K562 (cell line): Measurements from ENCODE around the gene NDRG4. TPM values are rescaled to one million over a fixed set of nuclear protein-coding genes. Genes with fewer than 3 reads are reported as not detected.

ENCODE experiments used
- ATAC-seq: fragments of 200-7000 bp; cut with Tn5 transposase; 3 replicates; pipeline ENCODE4 v1.9.1; 2020; ENCODE audit warnings: moderate library complexity
- BruUV-seq: library from RNA; stranded (reverse); fragments of 400-500 nt; replicated peaks from 2 replicates; lab custom pipeline; 2021; lab: Mats Ljungman, UMichigan
- CTCF ChIA-PET: fragments of 300-600 bp; formaldehyde crosslinking; extraction: SDS; loops from one replicate; lab custom pipeline; 2021; ENCODE audit warnings: low intra/inter-chr PET ratio; lab: Yijun Ruan, JAX
- POLR2A ChIA-PET: fragments of 300-600, 350-650 bp; sonication (Branson Sonifier 250); formaldehyde crosslinking; extraction: SDS; loops from one replicate; lab custom pipeline; 2021; ENCODE audit warnings: antibody characterized with exemption, inconsistent platforms; lab: Yijun Ruan, JAX
- DNase-seq, 4 experiments: peaks; one replicate each; pipeline versions ENCODE4 v3.0.0 to v3.0.0-alpha.2; 2011 to 2018; ENCODE audit warnings: low spot score in 3 of 4, mixed read lengths in 3 of 4; ENCODE audit errors: extremely low read depth in 1 of 4
- FAIRE-seq: peaks from 2 replicates; lab custom pipeline; 2011; peaks lifted over from hg19 to GRCh38; lab: Jason Lieb, UNC
- H2AFZ ChIP-seq: 2 replicates; pipeline ENCODE4 v1.6.0; 2011; ENCODE audit warnings: low read depth, low read length, control low read depth, inconsistent platforms
- H3K27ac ChIP-seq: fragments of 200-600 bp; 3 replicates; pipeline ENCODE4 v1.8.0; 2011; ENCODE audit warnings: low read depth, mild to moderate bottlenecking, control low read depth, inconsistent platforms, low read length, moderate library complexity, mixed read lengths; ENCODE audit errors: extremely low read depth
- H3K27me3 ChIP-seq, 2 experiments: fragments of 300-600 bp in 1 of 2; 2 replicates in 1 of 2; 3 replicates in 1 of 2; pipeline versions ENCODE4 v1.6.0 to v1.8.0; 2011; ENCODE audit warnings: inconsistent platforms in 2 of 2, low read length in 2 of 2, mild to moderate bottlenecking in 1 of 2, mixed read lengths in 1 of 2, moderate library complexity in 1 of 2; ENCODE audit not compliant: control insufficient read depth in 2 of 2, insufficient read depth in 2 of 2
- H3K36me3 ChIP-seq: fragments of 300-600 bp; 3 replicates; pipeline ENCODE4 v1.8.0; 2011; ENCODE audit warnings: mild to moderate bottlenecking, low read length, inconsistent platforms; ENCODE audit not compliant: control insufficient read depth, insufficient read depth
- H3K4me1 ChIP-seq, 2 experiments: fragments of 200-600 bp in 1 of 2; replicated peaks in 1 of 2; 2 replicates in 1 of 2; 3 replicates in 1 of 2; pipeline versions ENCODE4 v1.5.1 to v1.8.0; 2011; ENCODE audit warnings: inconsistent platforms in 2 of 2, low read length in 2 of 2, mild to moderate bottlenecking in 1 of 2, mixed read lengths in 1 of 2, moderate library complexity in 1 of 2; ENCODE audit not compliant: control insufficient read depth in 2 of 2, insufficient read depth in 2 of 2
- H3K4me2 ChIP-seq: 2 replicates; pipeline ENCODE4 v1.6.1; 2011; ENCODE audit warnings: low read length, control low read depth, inconsistent platforms, mixed read lengths; ENCODE audit not compliant: insufficient read depth
- H3K4me3 ChIP-seq: fragments of 200-600 bp; sonication (generic), shearing (Covaris generic); 2 replicates; pipeline ENCODE4 v1.5.1; 2016; ENCODE audit warnings: control low read depth, inconsistent platforms
- H3K79me2 ChIP-seq: fragments of 200-600 bp; 3 replicates; pipeline ENCODE4 v1.8.0; 2011; ENCODE audit warnings: low read length, inconsistent platforms; ENCODE audit not compliant: control insufficient read depth, insufficient read depth
- H3K9ac ChIP-seq, 2 experiments: 2 replicates each; pipeline versions ENCODE4 v1.6.0 to v1.6.1; 2011; ENCODE audit warnings: low read depth in 2 of 2, low read length in 2 of 2, control low read depth in 1 of 2, inconsistent platforms in 1 of 2, mild to moderate bottlenecking in 1 of 2, mixed read lengths in 1 of 2; ENCODE audit not compliant: insufficient read depth in 1 of 2
- H3K9me1 ChIP-seq: one replicate; pipeline ENCODE4 v1.6.0; 2011; ENCODE audit warnings: inconsistent platforms, mild to moderate bottlenecking, low read length, moderate library complexity; ENCODE audit not compliant: control insufficient read depth, insufficient read depth
- H3K9me3 ChIP-seq: replicated peaks from 2 replicates; pipeline ENCODE4 v1.5.1; 2011; ENCODE audit warnings: low read depth, low read length, inconsistent platforms; ENCODE audit not compliant: control insufficient read depth, insufficient read depth
- H4K20me1 ChIP-seq: replicated peaks from 2 replicates; pipeline ENCODE4 v1.6.1; 2011; ENCODE audit warnings: low read length, inconsistent platforms, mixed read lengths; ENCODE audit not compliant: control insufficient read depth, insufficient read depth
- ETV5 ChIP-seq: sonication (generic); formaldehyde crosslinking; IDR thresholded peaks from 2 replicates; pipeline ENCODE4 v1.4.0; 2020; ENCODE audit warnings: low read depth, mild to moderate bottlenecking, missing genetic modification reagents
- KAT7 ChIP-seq: sonication (generic); formaldehyde crosslinking; IDR thresholded peaks from 2 replicates; pipeline ENCODE4 v1.8.0; 2022; ENCODE audit warnings: missing genetic modification reagents, mild to moderate bottlenecking, borderline replicate concordance
- KDM1A ChIP-seq, 2 experiments: fragments of 450-650 bp; IDR thresholded peaks; 2 replicates each; pipeline ENCODE4 v1.6.1; 2016; ENCODE audit warnings: mild to moderate bottlenecking in 2 of 2
- MAFG ChIP-seq: fragments of 450-650 bp; conservative IDR thresholded peaks from 2 replicates; pipeline ENCODE4 v1.6.1; 2016; ENCODE audit warnings: missing genetic modification characterization, missing compliant biosample characterization
- SIRT6 ChIP-seq: IDR thresholded peaks from one replicate; pipeline ENCODE4 v1.6.1; 2012; ENCODE audit warnings: low read depth, mild to moderate bottlenecking, control low read depth, inconsistent platforms, low read length, moderate library complexity
- ZNF263 ChIP-seq: sonication (generic); formaldehyde crosslinking; IDR thresholded peaks from 2 replicates; pipeline ENCODE4 v1.8.0; 2022; ENCODE audit warnings: mild to moderate bottlenecking, missing genetic modification reagents, borderline replicate concordance
- ZNF583 ChIP-seq: fragments of 250-450 bp; sonication (Bioruptor Pico); IDR thresholded peaks from 2 replicates; pipeline ENCODE4 v1.4.0; 2020
- WGBS: fragments of 100-300 bp; shearing (Covaris generic); methylation state at CpG from one replicate; pipeline ENCODE4 v1.1.6; 2016; ENCODE audit warnings: low coverage, mixed read lengths; ENCODE audit not compliant: insufficient coverage; ENCODE audit errors: missing lambda C conversion rate; 5-methylcytosine and 5-hydroxymethylcytosine counted together
- in situ Hi-C: fragments of 300-500 bp; cut with MboI; formaldehyde crosslinking; loops from 4 replicates; pipeline ENCODE4 v1.15.0; 2018; ENCODE audit warnings: inconsistent platforms, mixed read lengths
- intact Hi-C: fragments of 100-400 bp; cut with micrococcal nuclease; formaldehyde crosslinking; loops from 2 replicates; pipeline ENCODE4 v1.14.2; 2022
- polyA plus RNA-seq, 8 experiments: library from polyadenylated mRNA; depleted of rRNA in 4 of 8; stranded (reverse) in 5 of 8; unstranded in 3 of 8; fragments of >200 nt; fragmentation: Nextera tagmentation in 2 of 8; fragmentation: Illumina TruSeq in 1 of 8; extraction: Ambion mirVana in 2 of 8; extraction: Trizol in 1 of 8; gene quantifications; 2 replicates each; pipeline versions ENCODE4 v1.2.1 to v1.2.3, GENCODE V29; 2011 to 2014; ENCODE audit warnings: inconsistent platforms in 1 of 8, missing spikeins in 1 of 8
- total RNA-seq, 7 experiments: library from RNA; depleted of rRNA in 6 of 7; stranded (reverse); fragments of >200 nt in 6 of 7; fragmentation: Illumina TruSeq in 2 of 7; extraction: Trizol in 2 of 7; gene quantifications; 2 replicates each; pipeline versions ENCODE4 v1.2.1 to v1.2.3, GENCODE V29; 2011 to 2021; ENCODE audit warnings: low replicate concordance in 1 of 7
- TF ChIP-seq, protein P1 (sequence below): fragments of 250-450 bp; sonication (Bioruptor Pico); IDR thresholded peaks from 2 replicates; pipeline ENCODE4 v1.9.0; 2021; ENCODE audit warnings: mild to moderate bottlenecking, inconsistent platforms
- TF ChIP-seq, protein P2 (sequence below): fragments of 200-800 bp; sonication (Bioruptor generic); IDR thresholded peaks from 2 replicates; pipeline ENCODE4 v1.6.1; 2017; ENCODE audit warnings: missing genetic modification characterization, missing compliant biosample characterization
- TF ChIP-seq, protein P3 (sequence below): fragments of 200-800 bp; sonication (Bioruptor generic); IDR thresholded peaks from 2 replicates; pipeline ENCODE4 v1.6.1; 2016; ENCODE audit warnings: missing genetic modification characterization, missing compliant biosample characterization
- TF ChIP-seq, protein P4 (sequence below): fragments of 450-650 bp; formaldehyde crosslinking; IDR thresholded peaks from 2 replicates; pipeline ENCODE4 v1.4.0; 2020; ENCODE audit warnings: mild to moderate bottlenecking, moderate library complexity

The NDRG4 gene
- total and polyA plus RNA-seq, 9 of the 15 experiments (the other 6 are each of a cell fraction or from before 2014, with no cell fraction given), result 0.06 to 0.95 (median 0.28) TPM

DNA sequence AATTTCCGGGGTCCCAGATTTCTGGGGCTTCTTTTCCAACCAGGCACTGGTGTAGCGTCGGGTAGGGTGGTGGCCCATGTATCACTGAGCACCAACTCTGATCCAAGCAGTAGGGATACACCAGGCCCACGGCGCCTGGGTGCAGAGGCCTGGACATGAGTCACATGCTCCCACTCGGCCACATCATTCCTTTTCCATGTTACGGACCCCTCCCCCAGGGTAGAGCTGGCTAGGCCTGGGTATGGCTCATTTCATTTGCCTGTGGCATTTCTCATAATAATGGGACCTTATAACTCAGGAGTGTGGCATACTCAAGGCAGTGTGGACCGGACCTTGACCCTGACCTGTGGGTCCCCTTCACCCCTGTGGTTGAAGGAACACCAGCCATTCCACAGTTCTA, 18.0 kb upstream of the NDRG4 start:
- ChIA-PET POLR2A (no interaction called here), CTCF (no interaction called here)
- in situ Hi-C loops, result no loop called here
- no peaks in the 10 kb centered on the region for H3K9me3 ChIP-seq
- no peak overlapping the region for H2AFZ ChIP-seq
- 10% methylated on average over 8 of the region's 8 CpGs for WGBS
- H3K79me2 ChIP-seq, result no peaks in the 10 kb centered on the region
- no peak overlapping the region for H3K4me2 ChIP-seq
- intact Hi-C loops, result loop anchor here (10.0 kb wide), 2 partner anchors 357 to 577 kb away; partner anchors contain the start of gene CFAP20
- H3K36me3 ChIP-seq, result no peaks in the 10 kb centered on the region
- H3K4me3 ChIP-seq, result no peak overlapping the region
- no peaks in the 10 kb centered on the region for H3K9me1 ChIP-seq
- H3K27ac ChIP-seq, result no peak overlapping the region
- H3K9ac ChIP-seq, result no peak overlapping the region
- BruUV-seq, result no TSS peak
- H4K20me1 ChIP-seq, result no peaks in the 10 kb centered on the region
- DNase-seq, result no peak
- no peaks in the 10 kb centered on the region for H3K4me1 ChIP-seq
- H3K27me3 ChIP-seq, result peaks cover 4 to 50% of the 10 kb centered on the region in 2 experiments; a peak in 4 of 5 replicates
- no peak for FAIRE-seq
- no peak; the same call in 1 of the 3 replicates for ATAC-seq
- TF ChIP-seq MAFG (tag) (no peak), ZNF583 (CRISPR knock-in tag) (no peak), ETV5 (CRISPR knock-in tag) (no peak), KAT7 (CRISPR knock-in tag) (no peak), KDM1A (IDR thresholded peaks at IDR 0.05) (no peak), SIRT6 (no peak), ZNF263 (no peak)
- TF ChIP-seq, protein P1, sequence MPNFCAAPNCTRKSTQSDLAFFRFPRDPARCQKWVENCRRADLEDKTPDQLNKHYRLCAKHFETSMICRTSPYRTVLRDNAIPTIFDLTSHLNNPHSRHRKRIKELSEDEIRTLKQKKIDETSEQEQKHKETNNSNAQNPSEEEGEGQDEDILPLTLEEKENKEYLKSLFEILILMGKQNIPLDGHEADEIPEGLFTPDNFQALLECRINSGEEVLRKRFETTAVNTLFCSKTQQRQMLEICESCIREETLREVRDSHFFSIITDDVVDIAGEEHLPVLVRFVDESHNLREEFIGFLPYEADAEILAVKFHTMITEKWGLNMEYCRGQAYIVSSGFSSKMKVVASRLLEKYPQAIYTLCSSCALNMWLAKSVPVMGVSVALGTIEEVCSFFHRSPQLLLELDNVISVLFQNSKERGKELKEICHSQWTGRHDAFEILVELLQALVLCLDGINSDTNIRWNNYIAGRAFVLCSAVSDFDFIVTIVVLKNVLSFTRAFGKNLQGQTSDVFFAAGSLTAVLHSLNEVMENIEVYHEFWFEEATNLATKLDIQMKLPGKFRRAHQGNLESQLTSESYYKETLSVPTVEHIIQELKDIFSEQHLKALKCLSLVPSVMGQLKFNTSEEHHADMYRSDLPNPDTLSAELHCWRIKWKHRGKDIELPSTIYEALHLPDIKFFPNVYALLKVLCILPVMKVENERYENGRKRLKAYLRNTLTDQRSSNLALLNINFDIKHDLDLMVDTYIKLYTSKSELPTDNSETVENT, result no peak
- TF ChIP-seq, protein P2, sequence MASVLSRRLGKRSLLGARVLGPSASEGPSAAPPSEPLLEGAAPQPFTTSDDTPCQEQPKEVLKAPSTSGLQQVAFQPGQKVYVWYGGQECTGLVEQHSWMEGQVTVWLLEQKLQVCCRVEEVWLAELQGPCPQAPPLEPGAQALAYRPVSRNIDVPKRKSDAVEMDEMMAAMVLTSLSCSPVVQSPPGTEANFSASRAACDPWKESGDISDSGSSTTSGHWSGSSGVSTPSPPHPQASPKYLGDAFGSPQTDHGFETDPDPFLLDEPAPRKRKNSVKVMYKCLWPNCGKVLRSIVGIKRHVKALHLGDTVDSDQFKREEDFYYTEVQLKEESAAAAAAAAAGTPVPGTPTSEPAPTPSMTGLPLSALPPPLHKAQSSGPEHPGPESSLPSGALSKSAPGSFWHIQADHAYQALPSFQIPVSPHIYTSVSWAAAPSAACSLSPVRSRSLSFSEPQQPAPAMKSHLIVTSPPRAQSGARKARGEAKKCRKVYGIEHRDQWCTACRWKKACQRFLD (CRISPR knock-in tag), result no peak
- TF ChIP-seq, protein P3, sequence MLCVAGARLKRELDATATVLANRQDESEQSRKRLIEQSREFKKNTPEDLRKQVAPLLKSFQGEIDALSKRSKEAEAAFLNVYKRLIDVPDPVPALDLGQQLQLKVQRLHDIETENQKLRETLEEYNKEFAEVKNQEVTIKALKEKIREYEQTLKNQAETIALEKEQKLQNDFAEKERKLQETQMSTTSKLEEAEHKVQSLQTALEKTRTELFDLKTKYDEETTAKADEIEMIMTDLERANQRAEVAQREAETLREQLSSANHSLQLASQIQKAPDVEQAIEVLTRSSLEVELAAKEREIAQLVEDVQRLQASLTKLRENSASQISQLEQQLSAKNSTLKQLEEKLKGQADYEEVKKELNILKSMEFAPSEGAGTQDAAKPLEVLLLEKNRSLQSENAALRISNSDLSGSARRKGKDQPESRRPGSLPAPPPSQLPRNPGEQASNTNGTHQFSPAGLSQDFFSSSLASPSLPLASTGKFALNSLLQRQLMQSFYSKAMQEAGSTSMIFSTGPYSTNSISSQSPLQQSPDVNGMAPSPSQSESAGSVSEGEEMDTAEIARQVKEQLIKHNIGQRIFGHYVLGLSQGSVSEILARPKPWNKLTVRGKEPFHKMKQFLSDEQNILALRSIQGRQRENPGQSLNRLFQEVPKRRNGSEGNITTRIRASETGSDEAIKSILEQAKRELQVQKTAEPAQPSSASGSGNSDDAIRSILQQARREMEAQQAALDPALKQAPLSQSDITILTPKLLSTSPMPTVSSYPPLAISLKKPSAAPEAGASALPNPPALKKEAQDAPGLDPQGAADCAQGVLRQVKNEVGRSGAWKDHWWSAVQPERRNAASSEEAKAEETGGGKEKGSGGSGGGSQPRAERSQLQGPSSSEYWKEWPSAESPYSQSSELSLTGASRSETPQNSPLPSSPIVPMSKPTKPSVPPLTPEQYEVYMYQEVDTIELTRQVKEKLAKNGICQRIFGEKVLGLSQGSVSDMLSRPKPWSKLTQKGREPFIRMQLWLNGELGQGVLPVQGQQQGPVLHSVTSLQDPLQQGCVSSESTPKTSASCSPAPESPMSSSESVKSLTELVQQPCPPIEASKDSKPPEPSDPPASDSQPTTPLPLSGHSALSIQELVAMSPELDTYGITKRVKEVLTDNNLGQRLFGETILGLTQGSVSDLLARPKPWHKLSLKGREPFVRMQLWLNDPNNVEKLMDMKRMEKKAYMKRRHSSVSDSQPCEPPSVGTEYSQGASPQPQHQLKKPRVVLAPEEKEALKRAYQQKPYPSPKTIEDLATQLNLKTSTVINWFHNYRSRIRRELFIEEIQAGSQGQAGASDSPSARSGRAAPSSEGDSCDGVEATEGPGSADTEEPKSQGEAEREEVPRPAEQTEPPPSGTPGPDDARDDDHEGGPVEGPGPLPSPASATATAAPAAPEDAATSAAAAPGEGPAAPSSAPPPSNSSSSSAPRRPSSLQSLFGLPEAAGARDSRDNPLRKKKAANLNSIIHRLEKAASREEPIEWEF, result no peak
- TF ChIP-seq, protein P4, sequence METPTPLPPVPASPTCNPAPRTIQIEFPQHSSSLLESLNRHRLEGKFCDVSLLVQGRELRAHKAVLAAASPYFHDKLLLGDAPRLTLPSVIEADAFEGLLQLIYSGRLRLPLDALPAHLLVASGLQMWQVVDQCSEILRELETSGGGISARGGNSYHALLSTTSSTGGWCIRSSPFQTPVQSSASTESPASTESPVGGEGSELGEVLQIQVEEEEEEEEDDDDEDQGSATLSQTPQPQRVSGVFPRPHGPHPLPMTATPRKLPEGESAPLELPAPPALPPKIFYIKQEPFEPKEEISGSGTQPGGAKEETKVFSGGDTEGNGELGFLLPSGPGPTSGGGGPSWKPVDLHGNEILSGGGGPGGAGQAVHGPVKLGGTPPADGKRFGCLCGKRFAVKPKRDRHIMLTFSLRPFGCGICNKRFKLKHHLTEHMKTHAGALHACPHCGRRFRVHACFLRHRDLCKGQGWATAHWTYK (CRISPR knock-in tag), result no peak
